Measurements from ENCODE around the gene BBS5. TPM values are rescaled to one million over a fixed set of nuclear protein-coding genes. Genes with fewer than 3 reads are reported as not detected.
"Not testable (repeated sequence)": the region's sequence is repeated elsewhere in the genome, so short reads cannot be mapped to it uniquely, and the experiment has no call there.

The BBS5 gene
- total RNA-seq (2014; rRNA removed) = 6.0 and 7.2 TPM in 2 replicates
- 2.0 TPM for polyA plus RNA-seq (2012)

- peak; percentile 78 for DNase-seq (ENCODE audit: low read depth)
Observed at GRCh38 chr2:169479257-169480078, at the start of gene BBS5. Gene BBS5 (plus strand): TSS chr2:169479494. CDS start chr2:169479554, 60 bp downstream.

GRCh38 chr2:169431772-169432171, 47.5 kb upstream of the BBS5 start:
- DNase-seq (ENCODE audit: low read depth) = not testable (repeated sequence)

GRCh38 chr2:169434236-169434635, 45.1 kb upstream of the BBS5 start:
- not testable (repeated sequence) for DNase-seq (ENCODE audit: low read depth)

- DNase-seq (ENCODE audit: low read depth) = no peak
Observed at GRCh38 chr2:169438466-169439072, 40.7 kb upstream of the BBS5 start.

- no peak for DNase-seq (ENCODE audit: low read depth)
Observed at GRCh38 chr2:169439900-169440299, 39.4 kb upstream of the BBS5 start.

- no peak for DNase-seq (ENCODE audit: low read depth)
Observed at GRCh38 chr2:169446452-169446851, 32.8 kb upstream of the BBS5 start.

- no peak for DNase-seq (ENCODE audit: low read depth)
Observed at GRCh38 chr2:169448316-169448715, 31.0 kb upstream of the BBS5 start.

- DNase-seq (ENCODE audit: low read depth) = no peak
Observed at GRCh38 chr2:169448865-169449264, 30.4 kb upstream of the BBS5 start.

- DNase-seq (ENCODE audit: low read depth) = peak; percentile 47
Observed at GRCh38 chr2:169452080-169452479, 27.2 kb upstream of the BBS5 start.

GRCh38 chr2:169453044-169453443, 26.2 kb upstream of the BBS5 start:
- DNase-seq (ENCODE audit: low read depth) = not testable (repeated sequence)

GRCh38 chr2:169461143-169461542, 18.2 kb upstream of the BBS5 start:
- no peak for DNase-seq (ENCODE audit: low read depth)

- DNase-seq (ENCODE audit: low read depth) = peak; percentile 85
Observed at GRCh38 chr2:169462896-169463695, 16.2 kb upstream of the BBS5 start.

GRCh38 chr2:169464466-169464865, 14.8 kb upstream of the BBS5 start:
- no peak for DNase-seq (ENCODE audit: low read depth)

- no peak for DNase-seq (ENCODE audit: low read depth)
Observed at GRCh38 chr2:169464882-169465281, 14.4 kb upstream of the BBS5 start.

GRCh38 chr2:169468841-169469240, 10.5 kb upstream of the BBS5 start:
- no peak for DNase-seq (ENCODE audit: low read depth)

- DNase-seq (ENCODE audit: low read depth) = no peak
Observed at GRCh38 chr2:169469952-169470572, 9.2 kb upstream of the BBS5 start.

- no peak for DNase-seq (ENCODE audit: low read depth)
Observed at GRCh38 chr2:169472249-169472648, 7.0 kb upstream of the BBS5 start.

GRCh38 chr2:169476459-169476858, 2.8 kb upstream of the BBS5 start:
- DNase-seq (ENCODE audit: low read depth) = peak; percentile 55

GRCh38 chr2:169478339-169478738, 955 bp upstream of the BBS5 start:
- peak; percentile 70 for DNase-seq (ENCODE audit: low read depth)

GRCh38 chr2:169478745-169479256, 493 bp upstream of the BBS5 start:
- DNase-seq (ENCODE audit: low read depth) = no peak

GRCh38 chr2:169480079-169480465, 778 bp downstream of the BBS5 start:
- DNase-seq (ENCODE audit: low read depth) = peak; percentile 12
